Measurements from ENCODE around the gene MEGF6. TPM values are rescaled to one million over a fixed set of nuclear protein-coding genes. Genes with fewer than 3 reads are reported as not detected.

MEGF6 gene
- total RNA-seq, 1 donor from 2014 or later: 194 TPM

GRCh38 chr1:3544040-3544977 is 67.0 kb downstream of the MEGF6 start:
- Histone ChIP-seq H3K9me3 (no peaks in the 10 kb centered on the region), H3K4me1 (peaks cover 55 to 78% of the 10 kb centered on the region in 2 donors), H3K36me3 (no peaks in the 10 kb centered on the region), H3K27me3 (no peaks in the 10 kb centered on the region), H3K4me3 (no peak overlapping the region), H3K27ac (peak overlapping the region; percentile 97 to 98)
- intact Hi-C loops (cut with DNase I): loop anchor here (10.0 kb wide), 1 partner anchor 230 kb away; no protein-coding TSS in a partner anchor
- no peak for TF ChIP-seq CTCF (IDR thresholded peaks at IDR 0.05)
- no peak for DNase-seq (ENCODE audit: low spot score in 2 of 2)

- TF ChIP-seq CTCF (IDR thresholded peaks at IDR 0.05): no peak
- peaks cover 52 to 74% of the 10 kb centered on the region in 2 donors for H3K4me1 ChIP-seq
- peak overlapping the region in 1 of 2 donors; percentile 43 for H3K4me3 ChIP-seq
- H3K36me3 ChIP-seq: no peaks in the 10 kb centered on the region
- no peaks in the 10 kb centered on the region for H3K27me3 ChIP-seq
- peak; percentile 82 to 97 for DNase-seq (ENCODE audit: low spot score in 2 of 2)
- peak overlapping the region; percentile 97 to 98 for H3K27ac ChIP-seq
- no peaks in the 10 kb centered on the region for H3K9me3 ChIP-seq
- intact Hi-C loops (cut with DNase I): loop anchor here (1.0 to 10.0 kb wide), 2 partner anchors 12 to 229 kb away; no protein-coding TSS in a partner anchor
Measured at GRCh38 chr1:3543076-3544039, 68.0 kb downstream of the MEGF6 start.

DNA sequence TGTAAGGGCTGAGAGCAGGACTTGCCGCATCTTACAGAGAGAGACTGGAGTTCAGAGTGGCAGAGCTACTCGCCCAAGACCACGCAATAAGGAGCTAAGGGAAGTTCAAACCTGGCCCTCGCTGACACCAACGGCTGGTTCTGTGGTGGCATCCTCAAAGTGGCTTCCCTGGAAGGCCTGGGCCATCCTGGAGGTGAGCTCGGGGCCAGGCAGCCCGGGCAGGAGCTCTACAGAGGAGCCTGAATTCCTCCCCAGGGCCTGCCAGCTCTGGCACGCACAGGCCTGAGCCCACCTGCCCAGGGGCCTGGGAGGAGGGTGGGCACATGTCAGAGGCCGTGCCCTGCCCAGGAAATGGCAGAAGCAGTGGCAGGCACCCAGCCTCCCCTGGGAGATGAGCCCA is 68.6 kb downstream of the MEGF6 start:
- intact Hi-C loops (cut with DNase I): loop anchor here (1.0 to 10.0 kb wide), 2 partner anchors 11 to 228 kb away; no protein-coding TSS in a partner anchor
- TF ChIP-seq CTCF (IDR thresholded peaks at IDR 0.05): no peak
- H3K4me3 ChIP-seq: peak overlapping the region in 1 of 2 donors; percentile 43
- no peaks in the 10 kb centered on the region for H3K27me3 ChIP-seq
- no peaks in the 10 kb centered on the region for H3K36me3 ChIP-seq
- peaks cover 45 to 67% of the 10 kb centered on the region in 2 donors for H3K4me1 ChIP-seq
- peak overlapping the region; percentile 97 to 98 for H3K27ac ChIP-seq
- DNase-seq (ENCODE audit: low spot score in 2 of 2): no peak
- no peaks in the 10 kb centered on the region for H3K9me3 ChIP-seq

DNA sequence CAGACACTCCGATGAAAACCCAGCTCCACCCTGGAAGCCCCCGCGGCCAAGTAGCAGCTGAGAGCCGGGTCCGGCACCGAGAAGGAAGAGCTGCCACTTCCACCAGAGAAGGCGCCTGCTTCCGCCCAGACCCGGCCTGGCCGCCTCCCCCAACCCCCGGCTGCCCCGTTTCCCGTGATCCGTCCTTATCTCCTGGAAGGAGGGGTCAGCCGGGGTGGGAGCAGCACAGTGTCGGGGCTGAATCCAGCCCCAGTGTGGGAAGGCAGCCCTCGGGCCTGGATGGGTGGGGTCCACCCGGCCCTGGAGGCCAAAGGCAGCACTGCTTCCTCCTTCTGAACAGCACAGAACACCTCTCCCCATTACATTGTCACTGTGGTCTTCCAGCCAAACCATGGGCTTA is 69.4 kb downstream of the MEGF6 start:
- Histone ChIP-seq H3K4me1 (peaks cover 38 to 60% of the 10 kb centered on the region in 2 donors), H3K36me3 (no peaks in the 10 kb centered on the region), H3K27ac (peak overlapping the region; percentile 97 to 98), H3K27me3 (no peaks in the 10 kb centered on the region), H3K9me3 (no peaks in the 10 kb centered on the region), H3K4me3 (peak overlapping the region in 1 of 2 donors; percentile 43)
- intact Hi-C loops (cut with DNase I): loop anchor here (10.0 kb wide), 1 partner anchor 227 kb away; no protein-coding TSS in a partner anchor
- DNase-seq (ENCODE audit: low spot score in 2 of 2): no peak
- TF ChIP-seq CTCF (IDR thresholded peaks at IDR 0.05): peak in 1 of 3 experiments; percentile 10

GRCh38 chr1:3541465-3541864 is 69.8 kb downstream of the MEGF6 start:
- no peak for TF ChIP-seq CTCF (IDR thresholded peaks at IDR 0.05)
- Histone ChIP-seq H3K36me3 (no peaks in the 10 kb centered on the region), H3K4me3 (no peak overlapping the region), H3K9me3 (no peaks in the 10 kb centered on the region), H3K27me3 (no peaks in the 10 kb centered on the region), H3K27ac (peak overlapping the region; percentile 97 to 98), H3K4me1 (peaks cover 36 to 55% of the 10 kb centered on the region in 2 donors)
- no peak for DNase-seq (ENCODE audit: low spot score in 2 of 2)
- intact Hi-C loops (cut with DNase I): loop anchor here (10.0 kb wide), 1 partner anchor 227 kb away; no protein-coding TSS in a partner anchor

Data from ascending aorta (tissue), 2 donors.